Tibial artery (tissue), 4 donors: ENCODE results near the gene MAGOHB.
A peak's percentile ranks its signal among the peaks of the same experiment; 100 is the strongest.

Experiments
- DNase-seq, 2 donors: peaks; one replicate each; pipeline ENCODE4 v3.0.0-alpha.2; 2019
- H3K27ac ChIP-seq, 2 donors: fragments of 200-600 bp; sonication (generic) in 1 of 2; 1 replicate in 1 of 2; 2 replicates in 1 of 2; pipeline ENCODE4 v1.5.1; 2018 to 2019; ENCODE audit warnings: mild to moderate bottlenecking in 1 of 2
- H3K27me3 ChIP-seq, 2 donors: fragments of 200-600 bp; sonication (generic) in 1 of 2; one replicate each; pipeline versions ENCODE4 v1.5.1 to v1.6.0; 2016 to 2019
- H3K36me3 ChIP-seq, 3 donors: fragments of 200-600 bp; sonication (generic) in 2 of 3; one replicate each; pipeline ENCODE4 v1.5.1; 2016 to 2019; ENCODE audit warnings: mild to moderate bottlenecking in 2 of 3
- H3K4me1 ChIP-seq, 4 donors: fragments of 200-600 bp; sonication (generic) in 2 of 4; 1 replicate in 3 of 4; 2 replicates in 1 of 4; pipeline ENCODE4 v1.5.1; 2016 to 2019
- H3K4me3 ChIP-seq, 2 donors: fragments of 200-600 bp; sonication (generic) in 1 of 2; 1 replicate in 1 of 2; 2 replicates in 1 of 2; pipeline ENCODE4 v1.5.1; 2018 to 2019; ENCODE audit warnings: mild to moderate bottlenecking in 2 of 2
- H3K9me3 ChIP-seq, 3 donors: fragments of 200-600 bp; sonication (generic) in 1 of 3; one replicate each; pipeline ENCODE4 v1.5.1; 2016 to 2019
- intact Hi-C: fragments of 100-400 bp; cut with DNase I; formaldehyde crosslinking; loops from one replicate; pipeline ENCODE4 v1.15.0; 2023; ENCODE audit warnings: low total_unique reads
- TF ChIP-seq, protein P1 (sequence below), 2 experiments: fragments of 200-600 bp in 1 of 2; fragments of 450-650 bp in 1 of 2; IDR thresholded peaks; one replicate each; pipeline ENCODE4 v1.5.1; 2017 to 2019; ENCODE audit warnings: antibody characterized with exemption in 2 of 2, mild to moderate bottlenecking in 1 of 2, moderate library complexity in 1 of 2

MAGOHB gene

DNA sequence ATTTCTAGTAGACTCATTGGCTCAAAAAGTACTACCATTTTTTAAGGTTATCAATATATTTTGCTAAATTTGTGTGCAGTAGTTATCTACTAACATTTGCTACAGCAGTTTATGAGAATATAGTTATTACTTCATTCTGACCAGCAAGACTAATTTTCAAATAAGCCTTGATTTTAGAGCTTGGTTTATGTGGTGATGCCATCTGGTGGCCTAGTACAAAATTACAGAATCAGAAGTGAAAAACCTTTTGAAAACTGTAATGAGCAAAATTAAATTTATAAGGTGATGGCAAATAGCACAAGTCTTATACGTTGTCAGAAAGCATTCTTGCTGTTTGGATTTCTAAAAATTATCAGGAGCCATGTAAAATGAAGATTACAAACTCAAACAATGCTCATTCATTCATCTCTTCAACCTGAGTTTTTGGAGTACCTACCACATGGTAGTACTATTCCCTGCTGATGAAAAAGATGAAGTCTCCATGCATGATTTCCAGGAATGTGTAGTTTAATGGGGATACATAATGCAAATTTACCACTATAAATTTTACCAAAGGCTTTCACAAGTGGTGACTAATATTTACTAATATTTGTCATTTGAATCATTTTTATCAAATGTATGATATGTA is 51.0 kb downstream of the MAGOHB start:
- H3K9me3 ChIP-seq = no peaks in the 10 kb centered on the region
- H3K36me3 ChIP-seq = no peaks in the 10 kb centered on the region
- no peak overlapping the region for H3K27ac ChIP-seq
- no peak overlapping the region for H3K4me3 ChIP-seq
- peaks cover 0 to 4% of the 10 kb centered on the region in 2 donors for H3K27me3 ChIP-seq
- H3K4me1 ChIP-seq = no peaks in the 10 kb centered on the region
- TF ChIP-seq, protein P1, sequence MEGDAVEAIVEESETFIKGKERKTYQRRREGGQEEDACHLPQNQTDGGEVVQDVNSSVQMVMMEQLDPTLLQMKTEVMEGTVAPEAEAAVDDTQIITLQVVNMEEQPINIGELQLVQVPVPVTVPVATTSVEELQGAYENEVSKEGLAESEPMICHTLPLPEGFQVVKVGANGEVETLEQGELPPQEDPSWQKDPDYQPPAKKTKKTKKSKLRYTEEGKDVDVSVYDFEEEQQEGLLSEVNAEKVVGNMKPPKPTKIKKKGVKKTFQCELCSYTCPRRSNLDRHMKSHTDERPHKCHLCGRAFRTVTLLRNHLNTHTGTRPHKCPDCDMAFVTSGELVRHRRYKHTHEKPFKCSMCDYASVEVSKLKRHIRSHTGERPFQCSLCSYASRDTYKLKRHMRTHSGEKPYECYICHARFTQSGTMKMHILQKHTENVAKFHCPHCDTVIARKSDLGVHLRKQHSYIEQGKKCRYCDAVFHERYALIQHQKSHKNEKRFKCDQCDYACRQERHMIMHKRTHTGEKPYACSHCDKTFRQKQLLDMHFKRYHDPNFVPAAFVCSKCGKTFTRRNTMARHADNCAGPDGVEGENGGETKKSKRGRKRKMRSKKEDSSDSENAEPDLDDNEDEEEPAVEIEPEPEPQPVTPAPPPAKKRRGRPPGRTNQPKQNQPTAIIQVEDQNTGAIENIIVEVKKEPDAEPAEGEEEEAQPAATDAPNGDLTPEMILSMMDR (IDR thresholded peaks at IDR 0.05) = peak; percentile 61 to 80
- DNase-seq = no peak
- intact Hi-C loops = loop anchor here (5.0 kb wide), 1 partner anchor 325 kb away; no protein-coding TSS in a partner anchor

DNA sequence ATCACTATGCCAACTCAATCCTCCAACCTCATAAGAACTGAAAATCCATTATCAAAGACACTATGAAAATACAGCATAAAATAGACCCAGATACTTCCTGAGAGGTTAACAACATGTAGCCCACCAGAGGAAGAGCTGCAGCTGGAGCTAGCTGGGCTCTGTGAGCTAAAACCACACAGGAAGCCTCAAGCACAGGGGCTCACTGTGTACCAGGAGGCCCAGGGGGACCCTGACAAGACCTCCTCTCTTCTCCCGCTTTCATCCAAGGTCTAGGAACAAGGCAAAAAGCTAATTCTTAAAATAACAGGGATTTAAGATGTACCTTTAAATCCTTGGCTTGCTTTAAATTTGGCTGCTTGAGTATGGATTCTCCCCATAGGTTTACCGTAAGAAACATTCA is 54.2 kb downstream of the MAGOHB start:
- no peak for DNase-seq
- no peaks in the 10 kb centered on the region for H3K9me3 ChIP-seq
- peaks cover 0 to 4% of the 10 kb centered on the region in 2 donors for H3K27me3 ChIP-seq
- H3K4me3 ChIP-seq = no peak overlapping the region
- H3K27ac ChIP-seq = no peak overlapping the region
- H3K4me1 ChIP-seq = no peaks in the 10 kb centered on the region
- TF ChIP-seq, protein P1 (IDR thresholded peaks at IDR 0.05) = no peak
- no peaks in the 10 kb centered on the region for H3K36me3 ChIP-seq
- intact Hi-C loops = no loop called here

DNA sequence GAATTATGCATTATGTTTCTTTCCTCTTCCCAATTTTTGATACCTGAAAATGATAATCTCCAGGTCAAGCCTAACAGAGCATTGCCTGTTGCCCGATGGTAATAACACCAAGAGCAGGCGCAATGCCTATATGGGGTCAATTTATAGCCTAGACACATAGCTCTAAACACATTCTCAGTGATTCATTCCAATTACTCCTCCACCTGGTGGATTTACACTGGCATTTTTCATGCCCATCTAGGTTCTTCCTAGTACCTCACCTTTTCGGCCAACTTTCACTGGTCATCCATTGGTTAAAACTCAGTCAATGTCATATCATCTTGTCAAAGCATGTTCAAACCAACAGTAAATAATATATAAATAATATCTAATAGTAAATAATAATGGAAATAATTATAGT is 54.6 kb downstream of the MAGOHB start:
- intact Hi-C loops = no loop called here

DNA sequence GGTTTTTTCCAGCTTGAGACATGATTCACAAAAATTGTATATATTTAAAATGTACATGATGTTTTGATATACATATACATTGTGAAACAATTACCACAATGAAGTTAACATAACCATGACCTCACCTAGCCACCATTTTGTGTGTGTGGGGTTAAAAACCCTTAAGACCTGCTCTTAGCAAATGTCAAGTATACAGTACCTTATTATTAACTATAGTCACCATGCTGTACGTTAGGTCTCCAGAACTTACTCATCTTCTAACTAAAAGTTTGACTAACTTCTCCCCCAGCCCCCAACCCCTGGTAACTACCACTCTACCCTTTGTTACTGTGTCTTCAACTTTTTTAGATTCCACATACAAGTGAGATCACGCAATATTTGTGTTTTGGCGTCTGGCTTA is 55.1 kb downstream of the MAGOHB start:
- TF ChIP-seq, protein P1 (IDR thresholded peaks at IDR 0.05) = no peak
- no peak overlapping the region for H3K4me3 ChIP-seq
- H3K9me3 ChIP-seq = no peaks in the 10 kb centered on the region
- DNase-seq = no peak
- no peaks in the 10 kb centered on the region for H3K4me1 ChIP-seq
- H3K36me3 ChIP-seq = no peaks in the 10 kb centered on the region
- no peak overlapping the region for H3K27ac ChIP-seq
- intact Hi-C loops = no loop called here
- peaks cover 0 to 4% of the 10 kb centered on the region in 2 donors for H3K27me3 ChIP-seq

More for the DNA sequence above, 54.6 kb downstream of the MAGOHB start:
- no peaks in the 10 kb centered on the region for H3K4me1 ChIP-seq
- no peaks in the 10 kb centered on the region for H3K36me3 ChIP-seq
- H3K9me3 ChIP-seq = no peaks in the 10 kb centered on the region
- no peak overlapping the region for H3K27ac ChIP-seq
- H3K27me3 ChIP-seq = peaks cover 0 to 4% of the 10 kb centered on the region in 2 donors
- no peak overlapping the region for H3K4me3 ChIP-seq
- no peak for DNase-seq
- TF ChIP-seq, protein P1 (IDR thresholded peaks at IDR 0.05) = no peak

DNA sequence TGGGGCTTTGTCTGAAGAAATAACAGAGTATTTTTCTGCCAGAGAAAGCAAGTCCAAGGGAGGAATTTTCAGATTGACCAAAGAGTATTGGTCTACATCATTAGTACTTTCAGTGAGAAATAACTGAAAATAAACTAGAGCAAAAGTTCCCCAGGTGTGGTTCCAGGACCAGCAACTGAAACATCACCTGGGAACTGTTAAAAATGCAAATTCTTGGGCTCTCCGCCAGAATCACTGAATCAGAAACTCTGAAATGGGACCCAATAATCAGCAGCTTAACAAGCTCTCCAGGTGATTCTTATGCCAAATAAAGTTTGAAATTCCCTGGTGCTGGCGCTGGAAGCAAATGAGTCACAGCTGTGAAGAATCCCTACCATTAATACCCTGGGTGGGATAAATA is 55.6 kb downstream of the MAGOHB start:
- intact Hi-C loops = no loop called here
- Histone ChIP-seq H3K4me1 (no peaks in the 10 kb centered on the region), H3K4me3 (no peak overlapping the region), H3K36me3 (no peaks in the 10 kb centered on the region), H3K27me3 (peaks cover 0 to under 1% of the 10 kb centered on the region in 2 donors), H3K27ac (no peak overlapping the region), H3K9me3 (no peaks in the 10 kb centered on the region)
- DNase-seq = no peak
- TF ChIP-seq, protein P1 (IDR thresholded peaks at IDR 0.05) = no peak
